Measurements from ENCODE around the gene MYO19.

DNA sequence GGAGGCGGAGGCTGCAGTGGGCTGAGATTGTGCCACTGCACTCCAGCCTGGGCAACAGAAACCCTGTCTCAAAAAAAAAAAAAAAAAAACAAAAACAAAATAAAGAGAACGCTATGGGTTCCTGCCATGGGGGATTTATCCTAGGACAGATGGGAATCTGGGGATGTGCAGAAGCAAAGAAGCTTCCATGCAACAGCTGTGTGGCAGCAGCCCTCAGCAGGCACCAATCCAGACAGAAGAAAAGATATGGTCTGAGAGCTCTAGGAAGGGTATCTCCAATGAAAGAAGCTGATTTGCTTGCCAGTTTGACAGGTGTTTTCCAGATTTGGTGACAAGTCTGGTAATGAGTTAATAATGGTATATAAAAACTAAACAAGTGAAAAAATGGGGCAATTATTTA, 11.6 kb downstream of the MYO19 start:
- TF ChIP-seq, protein P1, sequence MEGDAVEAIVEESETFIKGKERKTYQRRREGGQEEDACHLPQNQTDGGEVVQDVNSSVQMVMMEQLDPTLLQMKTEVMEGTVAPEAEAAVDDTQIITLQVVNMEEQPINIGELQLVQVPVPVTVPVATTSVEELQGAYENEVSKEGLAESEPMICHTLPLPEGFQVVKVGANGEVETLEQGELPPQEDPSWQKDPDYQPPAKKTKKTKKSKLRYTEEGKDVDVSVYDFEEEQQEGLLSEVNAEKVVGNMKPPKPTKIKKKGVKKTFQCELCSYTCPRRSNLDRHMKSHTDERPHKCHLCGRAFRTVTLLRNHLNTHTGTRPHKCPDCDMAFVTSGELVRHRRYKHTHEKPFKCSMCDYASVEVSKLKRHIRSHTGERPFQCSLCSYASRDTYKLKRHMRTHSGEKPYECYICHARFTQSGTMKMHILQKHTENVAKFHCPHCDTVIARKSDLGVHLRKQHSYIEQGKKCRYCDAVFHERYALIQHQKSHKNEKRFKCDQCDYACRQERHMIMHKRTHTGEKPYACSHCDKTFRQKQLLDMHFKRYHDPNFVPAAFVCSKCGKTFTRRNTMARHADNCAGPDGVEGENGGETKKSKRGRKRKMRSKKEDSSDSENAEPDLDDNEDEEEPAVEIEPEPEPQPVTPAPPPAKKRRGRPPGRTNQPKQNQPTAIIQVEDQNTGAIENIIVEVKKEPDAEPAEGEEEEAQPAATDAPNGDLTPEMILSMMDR (IDR thresholded peaks at IDR 0.05; ENCODE audit: insufficient read depth, low read length) = no peak
- no peak for TF ChIP-seq POLR2AphosphoS5 (IDR thresholded peaks at IDR 0.05; ENCODE audit: low read depth)
